HT-29 (cell line): Measurements from ENCODE around the gene TH. TPM values are rescaled to one million over a fixed set of nuclear protein-coding genes. Genes with fewer than 3 reads are reported as not detected.

Experiments
- small RNA-seq: library from RNA; depleted of rRNA; stranded (forward); fragments of <200 nt; gene quantifications from one replicate; pipeline ENCODE3, GENCODE V24; 2014
- total RNA-seq: library from RNA; depleted of rRNA; stranded (reverse); fragments of >200 nt; shearing (Covaris generic); gene quantifications from 2 replicates; pipeline ENCODE4 v1.2.3, GENCODE V29; 2014; rRNA removed

The TH gene
- total RNA-seq, 1 experiment from 2014 or later, result 1.8 TPM

Small RNAs within 50 kb of the gene (small RNA-seq; reads per million reads assigned to genes)
- gene MIR4686 (not detected), gene MIR483 (not detected)

Other genes starting within 250 kb of the TH start
- 107 and 109 TPM in 2 replicates for gene MRPL23, start 224.5 kb downstream of the TH start, total RNA-seq
- gene H19, start 174.0 kb downstream of the TH start, total RNA-seq, result 0.81 TPM in 1 of 2 replicates, not detected in the other
- 9.9 and 11.4 TPM in 2 replicates for gene IGF2, start 32.4 kb downstream of the TH start, total RNA-seq
- gene INS, start 10.6 kb downstream of the TH start, total RNA-seq, result not detected in 2 replicates
- 5.0 and 6.8 TPM in 2 replicates for gene ASCL2, start 98.8 kb upstream of the TH start, total RNA-seq
- gene C11orf21, start 130.1 kb upstream of the TH start, total RNA-seq, result 0.81 and 1.3 TPM in 2 replicates
- gene TSPAN32, start 130.2 kb upstream of the TH start, total RNA-seq, result 1.4 and 2.5 TPM in 2 replicates
- gene CD81, start 205.5 kb upstream of the TH start, total RNA-seq, result 121 and 132 TPM in 2 replicates
- gene TSSC4, start 228.9 kb upstream of the TH start, total RNA-seq, result 114 and 126 TPM in 2 replicates